SW 1271 (cell line): ENCODE measurements around the gene TENT5C.

ENCODE experiments used
- DNase-seq, 2 experiments: peaks; one replicate each; lab custom pipeline; 2025; lab: John Stamatoyannopoulos, UW

The TENT5C gene

DNA sequence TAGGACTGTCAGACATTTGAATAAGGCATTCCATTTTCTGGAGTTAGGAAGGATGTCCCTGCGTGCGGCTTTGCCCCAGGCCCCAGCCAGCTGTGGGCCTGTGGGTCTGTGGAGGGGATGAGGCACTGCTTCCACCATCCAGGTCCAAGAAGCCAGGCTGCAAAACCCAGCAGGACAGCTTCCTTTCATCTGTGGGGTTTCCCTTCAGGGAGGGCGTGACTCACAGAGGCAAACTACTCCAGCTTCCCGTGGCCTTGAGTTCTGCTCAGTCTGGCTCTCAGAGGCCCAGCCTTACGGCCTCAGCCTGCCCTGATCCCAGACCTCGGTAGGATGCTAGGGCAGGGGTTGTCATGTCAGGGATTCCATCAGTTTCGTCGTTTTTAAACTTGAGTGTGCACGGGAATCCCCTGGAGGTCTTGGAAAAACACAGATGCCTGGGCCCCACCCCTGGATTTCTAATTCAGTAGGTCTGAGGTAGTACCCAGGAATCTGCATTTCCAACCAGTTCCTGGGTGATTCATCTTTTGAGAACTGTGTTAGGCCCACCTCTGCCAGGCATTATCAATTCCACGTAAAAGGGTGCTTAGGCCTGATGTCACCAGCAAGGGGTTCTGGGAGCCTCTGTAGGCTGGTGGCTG, 32.3 kb upstream of the TENT5C start:
- DNase-seq = no peak

DNA sequence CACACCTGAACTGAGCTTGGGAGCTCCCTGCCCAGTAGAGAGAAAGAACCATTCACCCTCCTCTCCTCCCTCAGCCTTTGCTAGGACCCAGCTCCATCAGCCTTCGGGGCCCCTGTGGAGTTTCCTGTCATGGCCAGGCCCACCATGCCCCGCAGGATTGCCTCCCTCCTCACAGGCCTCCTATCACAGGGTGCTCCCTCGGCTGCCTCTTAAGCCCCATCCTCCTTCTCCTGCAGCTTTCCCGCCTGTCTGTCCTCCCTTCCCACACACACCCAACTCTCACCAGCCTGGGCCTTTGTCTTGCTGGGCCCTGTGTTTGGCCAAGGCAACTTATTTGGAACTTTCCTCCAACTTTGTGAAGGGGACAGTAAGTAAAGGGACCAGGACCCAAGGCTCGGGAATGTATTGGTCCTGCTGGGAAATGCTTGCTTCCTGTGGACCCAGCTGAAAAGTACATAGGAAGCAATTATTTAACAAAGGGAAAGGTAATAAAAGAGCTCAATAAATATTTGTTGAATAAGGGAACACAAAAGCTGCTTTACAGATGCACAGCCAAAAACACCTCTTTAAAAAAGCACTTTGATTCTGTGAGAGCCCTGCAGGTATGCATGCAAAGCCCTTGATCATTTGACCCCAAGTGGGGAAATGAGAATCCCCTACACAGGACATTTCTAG, 31.6 kb upstream of the TENT5C start:
- DNase-seq = no peak

DNA sequence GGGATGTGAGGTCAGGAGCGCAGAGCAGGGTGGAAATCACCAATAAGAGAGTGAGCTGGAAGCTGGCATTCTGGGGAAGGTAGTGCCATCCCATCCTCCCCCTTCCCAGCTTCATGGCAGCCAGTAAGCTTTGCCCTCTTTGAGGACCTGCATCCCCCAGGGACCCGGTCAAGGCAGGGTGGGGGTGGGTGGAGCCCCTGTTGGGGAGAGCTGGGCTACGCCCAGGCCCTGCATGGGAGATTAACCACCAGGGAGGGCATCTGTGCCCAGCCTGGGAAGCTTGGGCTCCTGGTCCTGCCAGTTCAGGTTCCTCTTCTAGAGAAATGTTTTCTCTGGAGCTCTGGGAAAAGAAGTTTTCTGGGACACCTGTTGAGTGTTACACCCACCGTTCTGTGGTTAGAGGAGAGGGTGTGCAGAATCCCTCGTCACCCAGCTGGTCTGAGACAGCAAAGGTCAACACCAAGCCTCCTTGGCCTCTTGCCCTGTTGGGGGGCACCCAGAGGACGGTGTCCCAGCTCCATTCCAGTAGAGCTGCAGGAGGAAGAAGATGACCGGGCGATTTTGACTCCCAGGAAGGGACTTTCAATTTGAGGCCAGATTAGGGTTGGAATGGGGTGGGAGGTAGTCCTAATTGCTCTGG, 30.1 kb upstream of the TENT5C start:
- DNase-seq = no peak

DNA sequence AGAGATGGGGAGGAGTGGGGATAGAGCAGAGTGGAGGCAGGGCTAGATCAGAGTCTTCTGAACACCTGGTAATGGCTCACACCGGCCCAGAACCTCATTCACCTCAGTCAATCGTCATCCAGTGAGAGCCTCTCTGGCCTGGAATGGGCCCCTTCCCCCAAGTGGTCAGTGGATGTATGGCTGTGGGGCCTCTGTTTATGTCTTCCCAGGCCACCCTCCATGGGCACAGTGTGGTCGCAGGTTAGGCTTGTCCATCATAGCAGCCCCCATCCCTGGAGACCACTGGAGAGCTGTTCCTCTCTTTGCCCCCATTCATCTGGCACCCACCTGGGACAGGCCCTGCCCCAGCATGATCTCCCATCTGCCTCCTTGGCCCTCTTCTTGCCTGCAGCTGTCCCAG, 29.6 kb upstream of the TENT5C start:
- DNase-seq = no peak

DNA sequence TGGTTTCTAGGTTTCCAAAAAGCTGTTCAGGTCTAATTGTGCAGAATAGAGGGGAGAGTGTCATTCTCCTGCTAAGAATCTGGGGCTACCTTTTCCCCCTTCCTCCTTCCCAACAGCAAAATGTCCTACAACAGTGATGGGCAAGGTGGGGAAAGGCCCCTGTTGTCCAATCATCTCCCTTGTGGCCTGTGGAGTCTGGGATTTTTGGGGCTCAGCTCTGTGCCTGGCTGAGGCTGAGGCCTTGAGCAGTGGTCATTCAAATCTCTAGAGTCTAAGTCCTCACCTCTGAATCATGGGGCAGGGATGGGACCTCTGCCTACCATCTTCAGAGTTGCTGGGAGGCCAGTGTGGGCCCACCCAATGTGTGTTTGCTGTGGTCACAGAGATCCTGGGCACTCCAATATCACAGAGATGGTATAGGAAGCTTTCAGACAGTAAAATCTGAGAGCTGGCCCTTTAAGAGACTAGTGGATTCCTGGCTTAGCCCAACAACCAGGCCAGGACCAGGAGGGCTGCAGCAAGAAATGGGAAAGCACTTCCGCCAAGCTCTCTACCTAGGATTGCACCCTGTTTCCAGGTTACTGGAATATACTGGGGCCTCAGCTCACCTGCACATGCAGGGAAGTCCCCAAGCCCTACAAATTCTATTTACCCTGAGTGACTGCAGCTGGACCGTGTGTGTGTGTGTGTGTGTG, 28.5 kb upstream of the TENT5C start:
- DNase-seq = no peak

DNA sequence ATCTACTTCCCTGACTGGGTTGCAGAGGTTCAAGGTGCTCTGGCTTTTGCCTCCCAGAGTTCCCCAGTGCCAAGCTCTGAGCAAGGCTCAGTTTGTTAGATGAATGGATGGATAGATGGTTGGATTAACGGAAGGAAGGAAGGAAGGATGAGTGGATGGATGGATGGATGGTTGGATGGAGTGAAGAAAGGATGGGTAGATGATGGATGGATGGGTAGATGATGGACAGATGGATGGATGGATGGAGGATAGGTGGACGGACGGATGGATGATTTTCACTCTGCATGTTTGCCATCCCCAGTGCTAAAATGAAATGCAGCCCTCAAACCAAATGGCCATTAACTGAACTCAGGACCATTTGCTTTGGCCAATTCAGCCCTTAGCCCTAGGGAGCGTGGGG, 27.4 kb upstream of the TENT5C start:
- DNase-seq = no peak

DNA sequence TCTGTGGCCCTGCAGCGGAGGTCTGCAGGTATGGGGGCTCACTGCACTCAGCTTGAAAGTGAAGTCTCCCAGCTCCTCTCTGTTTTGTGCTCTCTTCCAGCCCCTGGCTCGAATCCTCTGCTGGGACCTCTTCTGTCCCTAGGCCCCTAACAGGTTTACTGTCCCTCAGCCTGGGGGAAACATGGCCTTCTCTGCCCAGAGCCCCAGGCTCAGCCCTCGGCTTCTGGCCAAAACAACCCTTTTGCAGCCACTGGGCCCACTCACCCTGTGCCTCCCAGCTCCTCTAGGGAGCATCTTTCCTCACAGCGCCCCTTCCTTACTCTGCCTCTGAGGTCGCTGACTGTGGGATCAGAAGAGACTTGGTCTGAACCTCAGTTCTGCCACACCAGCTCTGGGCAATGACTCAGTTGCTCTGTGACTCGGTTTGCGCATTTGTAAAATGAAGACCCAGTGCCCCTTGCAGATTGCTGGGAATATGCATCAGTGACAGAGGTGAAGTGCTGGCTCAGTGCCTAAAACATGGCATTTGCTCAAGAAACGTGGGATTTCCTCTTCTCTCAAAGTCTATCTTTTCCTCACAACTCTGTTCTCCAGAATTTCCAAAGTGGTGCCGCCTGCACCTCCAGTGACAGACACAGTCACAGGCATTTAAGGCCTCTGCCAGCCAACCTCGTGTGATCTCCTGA, 26.5 kb upstream of the TENT5C start:
- DNase-seq = no peak

DNA sequence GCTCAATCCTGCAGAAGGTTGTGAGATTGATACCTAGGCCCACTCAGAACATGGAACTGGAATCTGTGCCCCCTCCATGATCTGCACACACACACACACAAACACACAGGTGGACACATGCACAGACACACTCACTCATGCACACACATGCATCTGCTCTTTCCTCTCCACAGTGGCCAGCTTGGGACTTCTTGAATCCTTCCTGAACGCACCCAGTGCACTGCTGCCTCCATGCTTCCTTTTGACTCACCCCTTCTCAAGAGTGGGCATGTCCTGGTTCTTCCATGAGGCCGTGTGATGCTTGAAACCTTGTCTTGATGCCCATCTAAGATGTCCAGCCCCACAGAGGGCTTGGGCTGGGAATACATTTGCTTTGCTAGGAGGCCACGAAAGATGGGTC, 25.4 kb upstream of the TENT5C start:
- no peak for DNase-seq

DNA sequence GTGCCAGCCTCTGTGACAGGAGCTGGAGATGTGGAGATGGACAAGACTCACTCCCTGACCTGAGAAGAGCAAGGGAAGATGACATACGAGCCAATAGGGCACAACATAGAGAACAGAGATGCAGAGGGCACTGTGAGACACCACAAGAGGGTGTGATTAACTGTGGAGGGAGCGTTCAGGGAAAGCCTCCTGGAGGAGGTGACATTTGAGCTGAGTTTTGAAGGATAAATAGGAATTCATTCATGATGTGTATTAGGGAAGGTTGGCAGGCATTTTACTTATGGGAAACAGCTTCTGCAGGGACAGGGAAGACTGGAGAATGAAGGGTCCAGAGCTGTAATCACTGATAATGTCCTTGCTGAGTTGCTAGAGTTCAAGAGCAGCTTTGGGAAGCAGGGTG, 25.0 kb upstream of the TENT5C start:
- DNase-seq = no peak

DNA sequence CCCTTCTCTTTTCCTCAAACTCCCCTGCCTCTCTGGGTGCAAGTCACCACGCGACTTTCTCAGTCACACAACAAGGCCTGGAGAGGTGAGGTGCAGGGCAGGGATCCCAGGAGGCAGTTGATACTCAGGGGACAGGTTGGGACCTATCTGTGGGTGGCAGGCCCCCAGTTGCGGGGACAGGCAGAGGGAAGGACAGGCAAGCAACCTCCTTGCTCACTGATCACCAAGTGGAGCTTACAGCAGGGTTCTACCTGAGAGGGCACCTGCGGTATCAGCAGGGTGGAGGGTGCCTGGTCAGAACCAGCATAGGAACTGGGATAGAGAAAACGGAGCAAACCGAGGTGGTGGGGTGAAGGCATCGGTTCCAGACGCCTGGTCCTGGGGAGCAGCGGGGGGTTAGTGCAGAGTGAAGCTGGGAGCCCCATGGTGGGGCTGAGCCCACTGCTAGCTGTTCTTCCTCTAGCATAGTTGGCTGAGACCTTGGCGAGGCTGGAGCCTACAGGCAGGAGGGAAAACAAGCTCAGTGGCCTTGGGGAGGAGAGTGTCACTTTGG, 24.4 kb upstream of the TENT5C start:
- no peak for DNase-seq

DNA sequence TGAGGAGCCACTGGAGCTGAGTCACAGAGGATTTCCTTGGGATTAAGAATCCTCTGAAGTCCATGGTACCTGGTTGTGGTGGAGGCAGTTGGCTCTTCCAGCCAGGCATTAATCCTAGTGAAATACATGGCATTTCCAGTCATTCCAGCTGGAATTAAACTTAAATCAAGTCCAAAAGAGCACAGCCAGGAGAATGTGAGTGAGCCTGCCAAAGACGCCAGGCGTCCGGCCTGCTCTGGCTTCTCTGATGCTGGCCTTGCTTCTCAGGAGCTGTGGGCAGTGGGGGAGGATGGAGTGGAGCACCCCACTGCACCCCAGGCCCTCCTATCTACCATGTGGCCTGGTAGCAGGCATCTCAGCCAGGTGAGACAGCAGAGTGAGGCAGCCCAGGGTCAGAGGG, 23.4 kb upstream of the TENT5C start:
- DNase-seq = no peak

DNA sequence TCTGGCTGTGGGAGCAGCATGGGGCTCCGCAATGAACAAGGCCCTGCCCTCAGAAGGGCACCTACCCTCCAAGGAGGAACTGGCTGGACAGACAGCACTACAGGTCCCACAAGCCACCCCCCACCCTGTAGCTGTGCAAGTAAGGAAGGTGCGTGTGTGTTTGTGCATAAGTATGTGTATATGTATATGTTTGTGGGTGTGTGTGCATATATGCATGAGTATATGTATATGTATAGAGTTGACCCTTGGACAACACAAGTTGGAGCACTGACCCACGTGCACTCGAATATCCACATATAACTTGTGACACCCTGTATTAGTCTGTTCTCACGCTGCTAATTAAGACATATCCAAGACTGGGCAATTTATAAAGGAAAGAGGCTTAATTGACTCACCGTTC, 22.6 kb upstream of the TENT5C start:
- DNase-seq = no peak

DNA sequence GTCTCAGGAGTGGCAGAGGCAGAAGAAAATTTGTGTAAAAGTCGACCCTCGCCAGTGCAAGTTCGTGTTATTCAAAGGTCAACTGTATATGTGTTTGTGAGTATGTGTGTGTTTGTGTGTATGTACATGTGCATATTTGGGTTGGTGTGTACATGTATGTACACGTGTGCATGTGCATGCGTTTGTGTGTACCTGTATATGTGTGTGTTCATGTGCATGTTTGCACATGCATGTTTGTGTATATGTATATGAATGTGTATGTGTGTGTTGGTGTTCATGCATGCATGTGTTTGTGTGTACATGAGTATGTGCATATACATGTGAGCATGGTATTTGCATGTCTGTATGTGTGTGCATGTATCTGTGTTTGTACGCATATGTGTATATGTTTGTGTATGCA, 21.7 kb upstream of the TENT5C start:
- no peak for DNase-seq

DNA sequence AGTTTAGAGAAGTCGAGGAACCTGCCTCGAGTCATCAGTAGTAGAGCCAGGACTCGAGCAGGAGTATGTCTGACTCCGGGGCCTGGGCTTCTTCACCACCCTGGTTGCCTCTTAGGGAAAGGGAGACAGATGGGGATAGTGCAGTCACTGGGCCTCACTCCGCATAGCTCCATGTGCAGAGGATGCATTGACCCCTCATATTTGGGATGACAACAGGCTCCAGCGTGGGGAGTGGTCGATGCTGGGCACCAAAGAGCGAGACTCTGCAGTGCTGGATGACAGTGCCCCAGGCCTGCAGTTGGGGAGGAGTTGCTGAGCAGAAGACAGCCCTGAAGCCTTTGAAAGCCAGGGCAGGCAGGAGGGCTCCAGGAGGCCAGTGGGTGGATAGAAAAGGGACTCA, 20.8 kb upstream of the TENT5C start:
- DNase-seq = no peak

DNA sequence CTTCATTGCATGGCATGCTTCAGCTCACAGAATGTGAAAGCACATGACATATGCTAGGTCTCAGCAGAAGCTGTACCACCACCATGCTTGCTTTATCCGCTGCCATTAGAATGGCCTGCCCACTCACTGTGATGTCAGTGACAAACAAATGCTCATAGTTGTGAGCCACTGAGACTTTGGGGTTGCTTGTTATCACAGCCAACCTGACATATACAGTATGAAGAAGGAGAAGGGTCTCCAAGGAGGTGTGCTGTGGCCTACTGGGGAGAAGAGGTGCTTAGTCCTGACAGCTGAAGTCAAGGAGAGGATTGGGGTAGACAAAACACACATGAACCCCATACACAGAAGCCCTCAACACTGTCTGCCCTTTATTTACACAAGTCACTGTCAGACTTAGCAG, 19.5 kb upstream of the TENT5C start:
- no peak for DNase-seq

DNA sequence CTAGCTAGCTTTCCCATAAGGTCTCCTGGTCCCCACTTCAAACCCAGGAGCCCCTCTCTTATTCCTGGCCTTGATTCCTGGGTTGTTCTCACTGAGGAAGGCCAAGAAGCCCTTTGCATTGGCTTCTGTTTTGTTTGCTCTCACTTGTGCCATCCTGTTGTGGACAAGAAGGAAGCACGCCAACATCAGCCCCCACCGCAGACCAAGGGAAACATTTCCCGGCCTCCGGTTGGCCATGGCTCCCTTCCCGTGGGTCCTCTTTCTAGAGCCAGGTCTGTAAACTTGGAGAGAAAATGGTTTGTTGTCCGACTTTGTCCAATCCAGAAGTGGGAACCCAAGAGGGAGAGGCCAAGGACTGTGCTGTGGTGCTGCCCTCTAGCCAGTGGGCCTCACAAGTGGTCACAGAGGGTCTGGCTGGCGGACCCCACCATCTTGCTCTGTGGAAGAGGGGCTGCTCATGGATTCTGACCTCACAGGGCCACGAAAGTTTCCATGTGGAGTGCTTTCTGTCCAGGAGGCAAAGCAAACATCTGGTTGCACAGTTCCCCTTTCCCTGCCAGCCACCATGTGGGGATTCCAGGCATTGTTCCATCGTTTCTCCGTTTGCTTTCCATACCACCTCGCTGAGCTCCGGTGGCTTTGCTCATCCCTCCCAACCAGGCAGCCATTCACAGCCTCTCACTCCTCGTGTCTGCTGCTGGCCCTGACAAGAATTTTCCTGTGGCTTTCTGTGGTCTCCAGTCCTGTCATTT, 18.9 kb upstream of the TENT5C start:
- DNase-seq = no peak

DNA sequence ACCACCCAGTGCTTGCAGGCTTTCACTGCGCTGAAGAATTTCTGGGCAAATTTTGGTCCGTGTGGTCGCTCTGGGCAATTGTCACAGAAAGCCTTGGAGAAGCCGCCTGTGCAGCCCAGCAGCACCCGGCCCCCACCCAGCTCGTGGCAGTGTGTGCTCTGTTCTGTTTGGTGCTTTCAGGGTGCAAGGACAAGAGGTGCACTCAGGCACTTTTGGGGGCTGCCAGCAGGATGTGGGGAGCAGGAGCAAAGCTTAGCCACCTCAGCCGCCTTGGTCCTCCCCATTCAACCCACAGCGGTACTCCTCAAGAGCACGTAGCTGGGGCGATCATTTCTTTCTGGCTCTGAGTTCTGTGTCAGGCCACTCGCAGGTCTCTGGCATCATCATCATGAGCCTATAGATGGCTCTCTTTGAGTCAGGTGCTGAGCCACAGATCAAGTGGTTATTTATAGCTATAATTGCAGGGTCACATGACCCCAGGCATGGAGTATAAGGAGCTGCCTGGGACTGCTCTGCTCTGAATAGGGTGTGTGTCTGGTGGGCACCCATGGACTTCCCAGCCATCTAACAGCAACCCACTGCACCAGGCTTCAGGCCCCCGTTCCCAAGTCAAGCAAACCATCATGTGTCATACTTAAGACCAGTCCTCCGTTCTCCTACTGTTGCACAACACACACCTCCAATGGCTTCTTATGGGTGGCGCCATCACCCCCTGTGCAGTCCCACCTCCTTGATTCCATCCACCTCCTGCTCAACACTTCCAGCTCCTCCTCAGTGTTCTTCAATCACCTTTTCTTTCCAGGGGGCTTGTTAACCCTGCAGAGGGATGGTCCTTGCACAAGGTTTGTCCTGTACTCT, 18.1 kb upstream of the TENT5C start:
- no peak for DNase-seq

DNA sequence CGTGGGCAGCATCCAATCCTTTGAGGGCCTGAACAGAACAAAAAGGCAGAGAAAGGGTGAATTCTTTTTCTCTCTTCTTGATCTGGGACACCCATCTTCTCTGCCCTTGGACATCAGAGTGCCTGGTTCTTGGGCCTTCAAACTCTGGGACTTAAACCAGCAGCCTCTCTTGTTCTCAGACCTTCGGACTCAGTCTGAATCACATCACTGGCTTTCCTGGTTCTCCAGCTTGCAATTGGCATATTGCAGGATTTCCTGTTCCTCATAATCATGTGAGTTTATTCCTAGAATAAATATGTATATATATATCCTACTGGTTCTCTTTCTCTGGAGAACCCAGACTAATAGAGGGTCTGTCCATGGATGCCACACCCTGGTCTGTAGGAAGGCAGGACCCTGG, 16.3 kb upstream of the TENT5C start:
- DNase-seq = no peak

DNA sequence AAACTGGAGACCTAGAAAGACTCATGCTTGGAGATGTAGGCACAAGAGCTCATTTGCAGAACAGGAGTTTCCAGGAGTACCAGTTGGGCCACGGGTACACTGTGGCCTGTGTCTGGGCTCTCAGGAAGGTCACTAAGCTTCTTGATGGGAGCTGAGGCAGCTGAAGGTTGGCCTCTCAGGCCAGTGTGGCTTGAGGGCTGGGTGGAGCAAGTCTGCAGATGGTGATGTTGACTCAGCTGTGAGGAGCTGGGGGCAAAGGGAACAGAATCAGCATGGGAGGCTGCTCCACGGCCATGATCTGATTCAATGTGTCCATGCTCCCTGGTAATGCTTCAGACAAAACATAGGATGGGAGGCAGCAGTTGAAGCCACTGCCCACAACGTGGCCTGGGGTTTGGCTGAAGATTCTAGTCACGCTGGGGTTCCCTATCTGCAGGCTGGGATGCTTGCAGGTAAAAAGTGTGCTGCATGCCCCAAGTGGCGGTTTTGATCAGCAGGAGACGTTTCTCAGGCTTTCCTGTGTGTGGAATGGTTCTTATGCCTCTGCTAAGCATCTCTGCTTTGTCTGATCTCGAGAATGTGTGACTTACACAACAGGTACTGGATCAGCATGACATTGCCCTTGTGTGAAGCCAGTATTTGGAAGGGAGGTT, 15.4 kb upstream of the TENT5C start:
- DNase-seq = no peak

DNA sequence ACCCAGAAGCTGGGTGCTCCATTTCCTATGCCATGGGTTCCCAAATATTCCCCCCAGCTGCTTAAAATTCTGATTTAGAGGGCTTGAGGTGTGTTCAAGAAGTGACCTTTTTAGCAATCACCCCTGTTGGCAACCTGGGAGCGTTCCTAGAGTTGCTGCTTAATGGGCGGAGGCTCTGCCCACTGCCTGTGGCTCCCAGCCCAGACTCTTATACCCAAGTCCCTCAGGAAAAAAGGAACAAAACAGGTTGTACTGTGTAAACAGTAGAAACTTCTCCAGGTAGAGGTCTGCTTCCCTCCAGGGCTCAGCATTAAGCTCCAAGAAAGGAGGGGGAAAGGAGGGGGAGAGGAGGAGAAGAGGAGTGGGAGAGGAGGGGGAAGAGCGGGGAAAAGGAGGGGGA, 14.6 kb upstream of the TENT5C start:
- DNase-seq = no peak
